Kidney (tissue), 14 donors: ENCODE results near the gene AMPD3. TPM values are rescaled to one million over a fixed set of nuclear protein-coding genes. Genes with fewer than 3 reads are reported as not detected.

Experiments used
- DNase-seq, 5 donors: peaks; one replicate each; pipeline ENCODE4 v3.0.0-alpha.2; 2013 to 2020
- FAIRE-seq: peaks from 2 replicates; lab custom pipeline; 2012; peaks lifted over from hg19 to GRCh38; lab: Jason Lieb, UNC
- H3K27ac ChIP-seq, 2 donors: one replicate each; pipeline ENCODE4 v1.7.0; 2013; ENCODE audit warnings: low read depth in 2 of 2, low read length in 2 of 2, inconsistent platforms in 1 of 2
- H3K27me3 ChIP-seq: one replicate; pipeline ENCODE4 v1.7.1; 2013; ENCODE audit warnings: low read length, inconsistent platforms; ENCODE audit not compliant: control insufficient read depth, insufficient read depth
- H3K36me3 ChIP-seq, 3 donors: one replicate each; pipeline versions ENCODE4 v1.7.0 to v1.7.1; 2013; ENCODE audit warnings: low read length in 3 of 3, control low read depth in 1 of 3, inconsistent platforms in 1 of 3; ENCODE audit not compliant: insufficient read depth in 3 of 3, control insufficient read depth in 2 of 3
- H3K4me1 ChIP-seq, 3 donors: one replicate each; pipeline versions ENCODE4 v1.7.0 to v1.7.1; 2013; ENCODE audit warnings: low read length in 3 of 3, inconsistent platforms in 1 of 3, low read depth in 1 of 3; ENCODE audit not compliant: control insufficient read depth in 2 of 3, insufficient read depth in 2 of 3
- H3K4me3 ChIP-seq, 3 donors: one replicate each; pipeline versions ENCODE4 v1.7.0 to v1.8.1; 2013; ENCODE audit warnings: low read length in 3 of 3, control low read depth in 1 of 3, inconsistent platforms in 1 of 3
- H3K9ac ChIP-seq, 3 donors: one replicate each; pipeline versions ENCODE4 v1.7.0 to v1.7.1; 2013; ENCODE audit warnings: low read length in 3 of 3, control low read depth in 1 of 3, inconsistent platforms in 1 of 3
- H3K9me3 ChIP-seq, 3 donors: one replicate each; pipeline versions ENCODE4 v1.7.0 to v1.7.1; 2013; ENCODE audit warnings: low read length in 3 of 3, control low read depth in 1 of 3, inconsistent platforms in 1 of 3; ENCODE audit not compliant: control insufficient read depth in 2 of 3, insufficient read depth in 1 of 3
- intact Hi-C: fragments of 100-400 bp; cut with DNase I; formaldehyde crosslinking; loops from one replicate; pipeline ENCODE4 v1.11.1; 2022
- polyA plus RNA-seq: library from polyadenylated mRNA; stranded (reverse); fragments of 350-450 nt; fragmentation: Illumina TruSeq; extraction: RNeasy Lipid Tissue Mini Kit (QIAGEN cat#74804); gene quantifications from one replicate; pipeline ENCODE4 v1.2.3, GENCODE V29; 2014; ENCODE audit warnings: low read depth, low replicate concordance; ENCODE audit not compliant: insufficient read depth
- total RNA-seq: library from RNA; stranded (reverse); fragmentation: NEBNext Ultra II Directional; extraction: Animal tissue kit (Norgen Biotek cat#: 25700); gene quantifications from one replicate; pipeline ENCODE4 v1.2.1, GENCODE V29; 2021
- TF ChIP-seq, protein P1 (sequence below): IDR thresholded peaks from 3 replicates; pipeline ENCODE4 v1.5.1; 2012; ENCODE audit warnings: mild to moderate bottlenecking, moderate library complexity, borderline replicate concordance; ENCODE audit not compliant: insufficient read depth; ENCODE audit errors: extremely low read depth
- donor health status: control.
- donor health status: control.
- donor health status: control.
- donor health status: control.
- donor health status: control.
- donor health status: DM: yes; HTN: yes; CAD: no.
- donor health status: Normal renal cell carcinoma (clear cell type).

AMPD3 gene
- total and polyA plus RNA-seq, 2 donors from 2014 or later, result 8.4 to 16.5 TPM

DNA sequence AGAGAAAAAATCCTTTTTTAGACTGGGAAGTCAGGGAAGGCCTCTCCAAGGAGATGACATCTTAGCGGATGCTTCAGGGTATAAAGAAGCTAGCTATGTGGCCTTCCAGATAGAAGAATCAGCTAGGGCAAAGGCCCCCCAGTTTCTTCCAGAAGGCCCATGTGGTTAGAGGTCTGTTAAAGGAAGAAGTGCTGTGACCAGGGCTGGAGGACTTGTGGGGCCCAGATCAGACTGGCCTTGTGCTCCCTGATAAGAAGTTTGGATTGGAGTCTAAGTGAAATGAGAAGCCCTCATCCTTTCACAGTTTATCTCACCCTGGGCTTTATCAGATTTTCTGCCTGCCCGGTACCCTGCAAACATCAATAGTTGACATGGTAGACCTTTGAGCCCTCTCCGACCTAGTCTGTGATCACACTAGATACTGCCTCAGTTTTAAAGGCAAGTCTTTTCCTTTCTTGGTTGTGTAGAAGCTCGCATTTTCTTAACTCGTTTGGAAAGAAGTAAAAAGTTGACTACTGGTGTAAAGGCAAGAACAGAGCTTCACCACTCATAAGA, 7.8 kb downstream of the AMPD3 start:
- H3K4me1 ChIP-seq, result no peaks in the 10 kb centered on the region
- intact Hi-C loops, result no loop called here
- H3K9ac ChIP-seq, result no peak overlapping the region
- no peaks in the 10 kb centered on the region for H3K27me3 ChIP-seq
- H3K9me3 ChIP-seq, result no peaks in the 10 kb centered on the region
- TF ChIP-seq, protein P1, sequence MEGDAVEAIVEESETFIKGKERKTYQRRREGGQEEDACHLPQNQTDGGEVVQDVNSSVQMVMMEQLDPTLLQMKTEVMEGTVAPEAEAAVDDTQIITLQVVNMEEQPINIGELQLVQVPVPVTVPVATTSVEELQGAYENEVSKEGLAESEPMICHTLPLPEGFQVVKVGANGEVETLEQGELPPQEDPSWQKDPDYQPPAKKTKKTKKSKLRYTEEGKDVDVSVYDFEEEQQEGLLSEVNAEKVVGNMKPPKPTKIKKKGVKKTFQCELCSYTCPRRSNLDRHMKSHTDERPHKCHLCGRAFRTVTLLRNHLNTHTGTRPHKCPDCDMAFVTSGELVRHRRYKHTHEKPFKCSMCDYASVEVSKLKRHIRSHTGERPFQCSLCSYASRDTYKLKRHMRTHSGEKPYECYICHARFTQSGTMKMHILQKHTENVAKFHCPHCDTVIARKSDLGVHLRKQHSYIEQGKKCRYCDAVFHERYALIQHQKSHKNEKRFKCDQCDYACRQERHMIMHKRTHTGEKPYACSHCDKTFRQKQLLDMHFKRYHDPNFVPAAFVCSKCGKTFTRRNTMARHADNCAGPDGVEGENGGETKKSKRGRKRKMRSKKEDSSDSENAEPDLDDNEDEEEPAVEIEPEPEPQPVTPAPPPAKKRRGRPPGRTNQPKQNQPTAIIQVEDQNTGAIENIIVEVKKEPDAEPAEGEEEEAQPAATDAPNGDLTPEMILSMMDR, result no peak
- DNase-seq (no peak), FAIRE-seq (no peak)
- H3K36me3 ChIP-seq, result peaks cover 0 to 8% (median 3%) of the 10 kb centered on the region in 3 donors
- no peak overlapping the region for H3K4me3 ChIP-seq
- no peak overlapping the region for H3K27ac ChIP-seq

DNA sequence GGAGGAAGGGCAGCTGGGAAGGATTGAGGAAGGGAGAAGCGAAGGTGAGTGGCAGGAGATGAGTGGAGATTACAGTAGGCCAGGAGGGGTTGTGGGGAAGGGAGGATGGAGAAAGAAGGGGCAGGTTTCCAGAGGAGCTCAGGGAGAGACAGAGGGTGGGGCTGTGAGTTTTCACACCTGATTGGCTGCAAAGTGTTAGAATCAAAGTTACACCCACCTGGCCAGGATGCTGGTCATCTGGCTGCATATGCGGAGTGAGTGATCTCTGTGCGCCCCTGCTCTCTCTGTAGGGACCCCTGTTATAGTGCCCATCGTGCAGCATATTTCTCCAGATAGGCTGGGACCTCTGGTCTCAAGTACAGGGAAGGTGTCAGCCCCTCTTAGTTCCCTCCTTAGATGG, 18.3 kb downstream of the AMPD3 start:
- H3K36me3 ChIP-seq, result peaks cover 0 to 2% (median 0%) of the 10 kb centered on the region in 3 donors
- TF ChIP-seq, protein P1, result no peak
- no peak overlapping the region for H3K4me3 ChIP-seq
- H3K9me3 ChIP-seq, result no peaks in the 10 kb centered on the region
- DNase-seq (no peak), FAIRE-seq (no peak)
- no peak overlapping the region for H3K27ac ChIP-seq
- H3K4me1 ChIP-seq, result no peaks in the 10 kb centered on the region
- no peak overlapping the region for H3K9ac ChIP-seq
- intact Hi-C loops, result no loop called here
- no peaks in the 10 kb centered on the region for H3K27me3 ChIP-seq

DNA sequence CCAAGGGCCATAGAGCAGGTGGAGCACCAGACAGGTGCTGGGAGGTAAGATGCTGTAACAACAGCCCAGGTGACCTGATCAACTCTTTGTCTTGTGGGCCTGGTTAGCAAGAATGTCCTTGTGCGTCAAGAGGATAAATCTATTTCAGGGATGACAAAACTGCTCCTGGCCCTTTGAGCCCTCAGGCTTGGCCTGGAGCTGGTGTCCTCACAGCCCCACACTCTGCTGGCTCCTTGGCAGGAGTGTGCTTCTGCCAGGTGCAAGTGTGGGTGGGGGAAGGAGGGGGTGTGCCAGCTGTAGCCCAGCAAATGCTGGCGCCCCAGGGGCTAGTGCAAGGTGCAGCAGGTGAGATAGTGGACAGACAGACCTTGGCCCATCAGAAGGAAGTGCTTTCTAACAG, 19.5 kb downstream of the AMPD3 start:
- no peak overlapping the region for H3K4me3 ChIP-seq
- no peaks in the 10 kb centered on the region for H3K27me3 ChIP-seq
- FAIRE-seq, result no peak
- intact Hi-C loops, result no loop called here
- no peaks in the 10 kb centered on the region for H3K4me1 ChIP-seq
- no peak for DNase-seq
- H3K36me3 ChIP-seq, result peaks cover 0 to 4% (median 0%) of the 10 kb centered on the region in 3 donors
- TF ChIP-seq, protein P1, result no peak
- H3K9me3 ChIP-seq, result no peaks in the 10 kb centered on the region
- no peak overlapping the region for H3K9ac ChIP-seq
- no peak overlapping the region for H3K27ac ChIP-seq

DNA sequence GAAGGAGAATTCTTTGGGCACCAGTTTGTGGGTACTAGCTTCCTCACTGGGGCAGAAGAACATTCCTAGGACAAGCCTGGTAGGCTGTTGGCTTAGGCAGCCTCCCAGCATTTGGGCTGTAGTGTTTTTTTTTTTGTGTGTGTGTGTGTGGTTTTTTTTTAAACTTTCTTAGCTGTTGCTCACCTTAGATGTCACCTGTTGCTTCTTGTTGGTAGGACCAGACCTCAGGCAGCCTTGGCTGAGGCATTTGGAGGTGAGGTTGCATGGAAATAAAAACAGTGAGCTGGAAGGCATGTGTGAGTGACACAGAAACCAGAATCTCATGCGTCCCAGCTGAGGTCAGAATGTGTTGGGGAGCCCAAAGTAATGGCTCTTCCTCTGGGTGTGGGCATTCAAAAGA, 21.3 kb downstream of the AMPD3 start:
- no peak for DNase-seq
- Histone ChIP-seq H3K4me1 (no peaks in the 10 kb centered on the region), H3K27me3 (no peaks in the 10 kb centered on the region), H3K9me3 (no peaks in the 10 kb centered on the region), H3K4me3 (no peak overlapping the region), H3K9ac (no peak overlapping the region), H3K27ac (no peak overlapping the region), H3K36me3 (peaks cover 0 to 4% (median 0%) of the 10 kb centered on the region in 3 donors)
- TF ChIP-seq, protein P1, result no peak
- intact Hi-C loops, result no loop called here
- FAIRE-seq, result no peak
